HCT116 (cell line): ENCODE data around the gene CCDC191. TPM values are rescaled to one million over a fixed set of nuclear protein-coding genes. Genes with fewer than 3 reads are reported as not detected.
A peak's percentile ranks its signal among the peaks of the same experiment; 100 is the strongest.

Experiments
- ATAC-seq: fragments of 200-7000 bp; cut with Tn5 transposase; 2 replicates; pipeline ENCODE4 v1.9.1; 2020; ENCODE audit warnings: mild to moderate bottlenecking, moderate library complexity
- BruUV-seq: library from RNA; stranded (reverse); fragments of 400-500 nt; replicated peaks from 2 replicates; lab custom pipeline; 2021; lab: Mats Ljungman, UMichigan
- CTCF ChIA-PET: fragments of 300-600 bp; sonication (Branson Sonifier 250); formaldehyde crosslinking; loops from one replicate; lab custom pipeline; 2021; ENCODE audit warnings: antibody characterized with exemption; lab: Charles Lee
- POLR2A ChIA-PET: fragments of 300-600, 350-600 bp; sonication (Branson Sonifier 250); formaldehyde crosslinking; loops from one replicate; lab custom pipeline; 2021; ENCODE audit warnings: antibody characterized with exemption; lab: Charles Lee
- RAD21 ChIA-PET, 2 experiments: fragments of 300-600 bp; sonication (Branson Sonifier 250); formaldehyde crosslinking; loops; one replicate each; lab custom pipeline; 2023; ENCODE audit warnings: low total read pairs in 2 of 2; ENCODE audit not compliant: uncharacterized antibody in 2 of 2, unreplicated experiment in 2 of 2, low non-redundant PET in 1 of 2; lab: Charles Lee
- DNase-seq: peaks from one replicate; pipeline ENCODE4 v3.0.0-alpha.2; 2010; ENCODE audit warnings: low read depth, low spot score
- H2AFZ ChIP-seq: fragments of 200-600 bp; shearing (Covaris generic), sonication (generic); 2 replicates; pipeline ENCODE4 v1.6.1; 2017; ENCODE audit warnings: low read depth, mixed run types, mixed read lengths, antibody characterized with exemption, low read length; ENCODE audit not compliant: poor library complexity, severe bottlenecking
- H3K27ac ChIP-seq: 2 replicates; pipeline ENCODE4 v1.5.1; 2012; ENCODE audit warnings: low read depth, low read length
- H3K27me3 ChIP-seq: fragments of 200-600 bp; sonication (generic); 2 replicates; pipeline ENCODE4 v1.6.1; 2016; ENCODE audit warnings: mixed run types, low read length, mixed read lengths; ENCODE audit not compliant: insufficient read depth
- H3K36me3 ChIP-seq, 2 experiments: fragments of 200-500 bp in 1 of 2; fragments of 200-600 bp in 1 of 2; sonication (Bioruptor generic) in 1 of 2; sonication (generic) in 1 of 2; 2 replicates each; pipeline versions ENCODE4 v1.5.1 to v1.6.1; 2014 to 2016; ENCODE audit warnings: low read length in 2 of 2, inconsistent platforms in 1 of 2, mixed read lengths in 1 of 2, mixed run types in 1 of 2; ENCODE audit not compliant: insufficient read depth in 2 of 2, control insufficient read depth in 1 of 2
- H3K4me1 ChIP-seq, 2 experiments: fragments of 200-600 bp in 1 of 2; sonication (generic) in 1 of 2; 2 replicates each; pipeline versions ENCODE4 v1.5.1 to v1.6.1; 2012 to 2017; ENCODE audit warnings: low read length in 2 of 2, inconsistent platforms in 1 of 2, mild to moderate bottlenecking in 1 of 2, mixed read lengths in 1 of 2, mixed run types in 1 of 2, moderate library complexity in 1 of 2; ENCODE audit not compliant: insufficient read depth in 2 of 2, control insufficient read depth in 1 of 2
- H3K4me2 ChIP-seq: fragments of 200-600 bp; sonication (generic); 2 replicates; pipeline ENCODE4 v1.6.1; 2017; ENCODE audit warnings: mixed run types, low read length, mixed read lengths
- H3K4me3 ChIP-seq, 2 experiments: fragments of 200-600 bp in 1 of 2; sonication (generic) in 1 of 2; replicated peaks in 1 of 2; 2 replicates each; pipeline ENCODE4 v1.5.1; 2011 to 2016; ENCODE audit warnings: low read length in 2 of 2, control low read depth in 1 of 2, low read depth in 1 of 2, mild to moderate bottlenecking in 1 of 2, mixed read lengths in 1 of 2, mixed run types in 1 of 2
- H3K79me2 ChIP-seq: fragments of 200-600 bp; sonication (generic); 2 replicates; pipeline ENCODE4 v1.6.1; 2017; ENCODE audit warnings: mild to moderate bottlenecking, mixed run types, low read length, moderate library complexity, mixed read lengths; ENCODE audit not compliant: insufficient read depth
- H3K9ac ChIP-seq: fragments of 200-600 bp; sonication (generic); 2 replicates; pipeline ENCODE4 v1.6.1; 2016; ENCODE audit warnings: low read length, mixed read lengths
- H3K9me2 ChIP-seq: fragments of 200-600 bp; sonication (generic), shearing (Covaris generic); 2 replicates; pipeline ENCODE4 v1.6.1; 2017; ENCODE audit warnings: mixed run types, mild to moderate bottlenecking, moderate library complexity; ENCODE audit not compliant: insufficient read depth
- H3K9me3 ChIP-seq, 2 experiments: fragments of 200-500 bp in 1 of 2; fragments of 200-600 bp in 1 of 2; sonication (Bioruptor generic) in 1 of 2; sonication (generic) in 1 of 2; 2 replicates each; pipeline ENCODE4 v1.6.1; 2014 to 2017; ENCODE audit warnings: low read length in 2 of 2, mixed read lengths in 2 of 2, inconsistent platforms in 1 of 2, low read depth in 1 of 2, mild to moderate bottlenecking in 1 of 2, mixed run types in 1 of 2, moderate library complexity in 1 of 2; ENCODE audit not compliant: control insufficient read depth in 1 of 2, insufficient read depth in 1 of 2
- H4K20me1 ChIP-seq: fragments of 200-600 bp; sonication (generic), shearing (Covaris generic); 2 replicates; pipeline ENCODE4 v1.6.1; 2017; ENCODE audit warnings: mixed run types, mild to moderate bottlenecking, moderate library complexity; ENCODE audit not compliant: insufficient read depth
- CBX3 ChIP-seq: IDR thresholded peaks from 2 replicates; pipeline ENCODE4 v1.6.1; 2012; ENCODE audit warnings: low read depth
- EZH2 ChIP-seq: fragments of 200-600 bp; sonication (generic); IDR thresholded peaks from 2 replicates; pipeline ENCODE4 v1.6.1; 2017; ENCODE audit warnings: antibody characterized with exemption, mixed run types
- POLR2A ChIP-seq: IDR thresholded peaks from 2 replicates; pipeline ENCODE4 v1.7.0; 2011; ENCODE audit warnings: borderline replicate concordance; ENCODE audit not compliant: insufficient read depth, insufficient read length; ENCODE audit errors: extremely low read depth
- POLR2AphosphoS5 ChIP-seq: IDR thresholded peaks from 2 replicates; pipeline ENCODE4 v1.6.1; 2011; ENCODE audit warnings: mild to moderate bottlenecking, low read depth, low read length, moderate library complexity
- RAD21 ChIP-seq: IDR thresholded peaks from 2 replicates; pipeline ENCODE4 v1.6.1; 2012; ENCODE audit warnings: low read depth, mild to moderate bottlenecking
- SIN3A ChIP-seq: IDR thresholded peaks from 2 replicates; pipeline ENCODE4 v1.6.1; 2012; ENCODE audit warnings: low read depth
- SRF ChIP-seq: IDR thresholded peaks from 2 replicates; pipeline ENCODE4 v1.6.1; 2012; ENCODE audit warnings: low read depth
- TCF7L2 ChIP-seq: IDR thresholded peaks from 2 replicates; pipeline ENCODE4 v1.7.0; 2011; ENCODE audit warnings: borderline replicate concordance, inconsistent platforms; ENCODE audit not compliant: insufficient read depth, insufficient read length; ENCODE audit errors: extremely low read depth
- YY1 ChIP-seq: IDR thresholded peaks from 2 replicates; pipeline ENCODE4 v1.6.1; 2011; ENCODE audit warnings: low read length, low read depth, moderate library complexity, mild to moderate bottlenecking; ENCODE audit not compliant: insufficient replicate concordance; ENCODE audit errors: extremely low read depth
- ZNF274 ChIP-seq: fragments of 200-500 bp; sonication (Bioruptor generic); IDR thresholded peaks from 2 replicates; pipeline ENCODE4 v1.6.1; 2014; ENCODE audit warnings: mild to moderate bottlenecking, low read depth, low read length, inconsistent platforms
- intact Hi-C: fragments of 100-400 bp; cut with micrococcal nuclease; formaldehyde crosslinking; loops from 2 replicates; pipeline ENCODE4 v1.10.0; 2022
- total RNA-seq: library from RNA; stranded (reverse); gene quantifications from one replicate; pipeline ENCODE4 v1.2.1, GENCODE V29; 2021; ENCODE audit not compliant: unreplicated experiment
- TF ChIP-seq, protein P1 (sequence below), 3 experiments: fragments of 200-600 bp in 1 of 3; sonication (generic) in 1 of 3; IDR thresholded peaks in 2 of 3; conservative IDR thresholded peaks in 1 of 3; 2 replicates each; pipeline ENCODE4 v1.5.1; 2012 to 2017; ENCODE audit warnings: low read depth in 2 of 3, low read length in 2 of 3, antibody characterized with exemption in 1 of 3, borderline replicate concordance in 1 of 3, control low read depth in 1 of 3, mild to moderate bottlenecking in 1 of 3, mixed read lengths in 1 of 3, mixed run types in 1 of 3, moderate library complexity in 1 of 3; ENCODE audit not compliant: insufficient read depth in 1 of 3

Gene CCDC191
- total RNA-seq, 1 experiment from 2014 or later = 4.1 TPM

- Histone ChIP-seq H2AFZ (no peak overlapping the region), H3K4me1 (peaks cover 9 to 15% of the 10 kb centered on the region in 2 experiments; a peak in 2 of 4 replicates), H3K4me3 (peak overlapping the region; percentile 80 to 98), H3K27me3 (no peaks in the 10 kb centered on the region), H3K9ac (peak overlapping the region; percentile 90), H3K4me2 (peak overlapping the region; percentile 95), H3K79me2 (peaks cover 54% of the 10 kb centered on the region), H3K36me3 (peaks cover 2 to 3% of the 10 kb centered on the region in 2 experiments; a peak in 1 of 4 replicates), H3K9me3 (no peaks in the 10 kb centered on the region), H4K20me1 (no peaks in the 10 kb centered on the region), H3K27ac (peak overlapping the region; percentile 72), H3K9me2 (no peaks in the 10 kb centered on the region)
- BruUV-seq = TSS peak; percentile 68
- DNase-seq = no peak
- peak; percentile 44 for ATAC-seq
- RAD21 ChIA-PET = no interaction called here
- TF ChIP-seq EZH2 (no peak), SRF (no peak), CBX3 (no peak), RAD21 (no peak), POLR2AphosphoS5 (no peak), ZNF274 (no peak), YY1 (no peak), TCF7L2 (no peak), SIN3A (no peak), POLR2A (no peak)
- TF ChIP-seq, protein P1, sequence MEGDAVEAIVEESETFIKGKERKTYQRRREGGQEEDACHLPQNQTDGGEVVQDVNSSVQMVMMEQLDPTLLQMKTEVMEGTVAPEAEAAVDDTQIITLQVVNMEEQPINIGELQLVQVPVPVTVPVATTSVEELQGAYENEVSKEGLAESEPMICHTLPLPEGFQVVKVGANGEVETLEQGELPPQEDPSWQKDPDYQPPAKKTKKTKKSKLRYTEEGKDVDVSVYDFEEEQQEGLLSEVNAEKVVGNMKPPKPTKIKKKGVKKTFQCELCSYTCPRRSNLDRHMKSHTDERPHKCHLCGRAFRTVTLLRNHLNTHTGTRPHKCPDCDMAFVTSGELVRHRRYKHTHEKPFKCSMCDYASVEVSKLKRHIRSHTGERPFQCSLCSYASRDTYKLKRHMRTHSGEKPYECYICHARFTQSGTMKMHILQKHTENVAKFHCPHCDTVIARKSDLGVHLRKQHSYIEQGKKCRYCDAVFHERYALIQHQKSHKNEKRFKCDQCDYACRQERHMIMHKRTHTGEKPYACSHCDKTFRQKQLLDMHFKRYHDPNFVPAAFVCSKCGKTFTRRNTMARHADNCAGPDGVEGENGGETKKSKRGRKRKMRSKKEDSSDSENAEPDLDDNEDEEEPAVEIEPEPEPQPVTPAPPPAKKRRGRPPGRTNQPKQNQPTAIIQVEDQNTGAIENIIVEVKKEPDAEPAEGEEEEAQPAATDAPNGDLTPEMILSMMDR (IDR thresholded peaks at IDR 0.05 in 2 of 3, conservative IDR thresholded peaks at IDR 0.05 in 1 of 3; ENCODE audit: borderline replicate concordance in 1 of 3, insufficient read depth in 1 of 3, low read depth in 2 of 3, low read length in 2 of 3) = no peak
- POLR2A ChIA-PET = no interaction called here
- intact Hi-C loops = no loop called here
- CTCF ChIA-PET = no interaction called here
Observed at GRCh38 chr3:114057011-114057347, 653 bp upstream of the CCDC191 start.
